HAP-1 (cell line): Measurements from ENCODE around the gene SLMAP.

ENCODE experiments used
- DNase-seq, 2 experiments: peaks; one replicate each; pipeline ENCODE4 v3.0.0-alpha.2; 2016 to 2020; ENCODE audit warnings: low spot score in 2 of 2
- H3K27me3 ChIP-seq: fragments of 250-450 bp; sonication (Bioruptor Pico); 2 replicates; pipeline ENCODE4 v1.5.1; 2020; ENCODE audit warnings: low read depth, mild to moderate bottlenecking, moderate library complexity
- H3K36me3 ChIP-seq: fragments of 250-450 bp; sonication (Bioruptor Pico); replicated peaks from 2 replicates; pipeline ENCODE4 v1.5.1; 2020; ENCODE audit warnings: mild to moderate bottlenecking
- H3K4me1 ChIP-seq: fragments of 250-450 bp; sonication (Bioruptor Pico); 2 replicates; pipeline ENCODE4 v1.5.1; 2020; ENCODE audit warnings: mild to moderate bottlenecking
- H3K4me3 ChIP-seq: fragments of 250-450 bp; sonication (Bioruptor Pico); 2 replicates; pipeline ENCODE4 v1.5.1; 2020; ENCODE audit warnings: mild to moderate bottlenecking, moderate library complexity
- H3K9me3 ChIP-seq: fragments of 250-450 bp; sonication (Bioruptor Pico); 2 replicates; pipeline ENCODE4 v1.5.1; 2020; ENCODE audit warnings: mild to moderate bottlenecking, moderate library complexity
- in situ Hi-C: fragments of 300-500 bp; cut with MboI; formaldehyde crosslinking; loops from 3 replicates; pipeline ENCODE4 v1.14.3; 2020; ENCODE audit warnings: low sequenced_read_pairs, inconsistent platforms, mixed read lengths

The SLMAP gene

GRCh38 chr3:57943525-57944495 is 187.7 kb downstream of the SLMAP start:
- no peaks in the 10 kb centered on the region for H3K27me3 ChIP-seq
- H3K36me3 ChIP-seq = no peaks in the 10 kb centered on the region
- H3K9me3 ChIP-seq = no peaks in the 10 kb centered on the region
- H3K4me3 ChIP-seq = no peak overlapping the region
- in situ Hi-C loops = no loop called here
- DNase-seq = no peak
- H3K4me1 ChIP-seq = no peaks in the 10 kb centered on the region

GRCh38 chr3:57946970-57947381 is 190.9 kb downstream of the SLMAP start:
- DNase-seq = no peak
- Histone ChIP-seq H3K27me3 (no peaks in the 10 kb centered on the region), H3K9me3 (no peaks in the 10 kb centered on the region), H3K4me1 (no peaks in the 10 kb centered on the region), H3K36me3 (no peaks in the 10 kb centered on the region), H3K4me3 (no peak overlapping the region)
- in situ Hi-C loops = no loop called here

GRCh38 chr3:57948080-57948671 is 192.1 kb downstream of the SLMAP start:
- no peak overlapping the region for H3K4me3 ChIP-seq
- in situ Hi-C loops = no loop called here
- H3K27me3 ChIP-seq = no peaks in the 10 kb centered on the region
- no peaks in the 10 kb centered on the region for H3K9me3 ChIP-seq
- no peaks in the 10 kb centered on the region for H3K4me1 ChIP-seq
- DNase-seq = no peak
- H3K36me3 ChIP-seq = no peaks in the 10 kb centered on the region

DNA sequence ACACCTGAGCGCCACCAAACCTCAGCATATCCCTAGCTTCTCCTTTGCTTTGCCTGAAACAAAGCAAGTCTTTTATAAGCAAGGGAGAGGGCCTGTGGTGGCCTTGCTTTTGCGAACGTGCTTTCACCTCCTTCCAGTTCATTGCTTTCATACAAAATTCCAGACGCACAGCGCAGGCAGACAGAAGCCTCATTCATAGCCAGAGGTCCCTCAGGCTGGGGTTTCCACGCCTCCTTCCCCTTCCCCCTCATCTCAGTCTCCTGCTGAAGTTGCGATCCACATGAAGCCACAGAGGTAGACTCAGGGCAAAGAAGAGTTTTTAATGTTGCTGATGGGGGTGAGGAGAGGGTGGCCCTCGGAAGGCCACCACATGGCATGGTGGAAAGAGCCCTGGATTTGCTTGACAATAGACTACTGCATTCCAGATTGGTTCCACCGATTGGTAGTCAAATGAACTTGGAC is 192.7 kb downstream of the SLMAP start:
- Histone ChIP-seq H3K36me3 (no peaks in the 10 kb centered on the region), H3K9me3 (no peaks in the 10 kb centered on the region), H3K4me1 (no peaks in the 10 kb centered on the region), H3K27me3 (no peaks in the 10 kb centered on the region), H3K4me3 (no peak overlapping the region)
- in situ Hi-C loops = no loop called here
- no peak for DNase-seq

GRCh38 chr3:57949344-57949743 is 193.2 kb downstream of the SLMAP start:
- DNase-seq = no peak
- Histone ChIP-seq H3K4me3 (no peak overlapping the region), H3K27me3 (no peaks in the 10 kb centered on the region), H3K9me3 (no peaks in the 10 kb centered on the region), H3K4me1 (no peaks in the 10 kb centered on the region), H3K36me3 (no peaks in the 10 kb centered on the region)
- in situ Hi-C loops = no loop called here

GRCh38 chr3:57949785-57950615 is 193.9 kb downstream of the SLMAP start:
- Histone ChIP-seq H3K27me3 (no peaks in the 10 kb centered on the region), H3K9me3 (no peaks in the 10 kb centered on the region), H3K4me1 (no peaks in the 10 kb centered on the region), H3K4me3 (no peak overlapping the region), H3K36me3 (no peaks in the 10 kb centered on the region)
- in situ Hi-C loops = no loop called here
- no peak for DNase-seq

DNA sequence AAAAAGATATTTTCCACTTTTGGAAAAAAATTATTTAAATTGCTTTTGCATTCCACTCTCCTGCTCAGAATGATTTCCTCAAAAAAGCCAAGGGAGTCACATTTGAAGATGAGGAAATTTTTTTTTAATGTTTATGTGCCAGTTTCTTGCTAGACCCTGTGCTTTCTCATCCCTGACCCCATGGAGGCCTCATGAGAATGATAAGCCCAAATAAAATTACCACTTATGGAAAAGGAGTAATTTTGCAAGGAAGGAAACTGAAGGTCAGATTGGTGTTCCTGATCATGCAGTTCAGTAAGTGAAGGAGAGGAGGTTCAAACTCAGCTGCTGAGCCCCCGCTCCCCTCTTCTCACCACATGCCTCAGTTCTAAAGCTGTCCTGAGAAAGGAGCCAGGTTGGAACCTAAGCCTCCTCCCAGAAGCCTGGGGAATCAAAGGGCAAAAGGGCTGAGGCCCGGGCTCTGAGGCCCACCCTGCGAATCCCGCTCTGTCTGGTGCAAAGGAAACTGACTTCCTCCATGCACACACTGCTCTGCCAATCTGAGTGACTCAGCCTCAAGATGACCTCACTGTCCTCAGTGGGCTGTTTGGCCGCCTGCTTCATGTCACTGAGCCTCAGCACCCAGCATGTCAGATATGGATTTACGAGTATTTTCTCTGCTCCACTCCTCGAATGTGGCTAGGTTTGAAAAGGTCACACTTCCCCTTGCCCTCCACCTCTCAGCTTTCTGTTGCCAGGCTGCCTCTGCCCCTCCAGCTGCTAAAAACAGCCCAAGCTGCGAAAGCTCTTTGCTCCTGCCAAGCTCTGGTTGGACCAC is 195.2 kb downstream of the SLMAP start:
- no peak for DNase-seq

GRCh38 chr3:57952208-57952631 is 196.1 kb downstream of the SLMAP start:
- H3K4me3 ChIP-seq = no peak overlapping the region
- H3K4me1 ChIP-seq = no peaks in the 10 kb centered on the region
- no peaks in the 10 kb centered on the region for H3K27me3 ChIP-seq
- peak in 1 of 2 experiments; percentile 40 for DNase-seq
- in situ Hi-C loops = no loop called here
- H3K36me3 ChIP-seq = no peaks in the 10 kb centered on the region
- no peaks in the 10 kb centered on the region for H3K9me3 ChIP-seq

More for the DNA sequence above, 195.2 kb downstream of the SLMAP start:
- in situ Hi-C loops = no loop called here
- H3K4me3 ChIP-seq = no peak overlapping the region
- no peaks in the 10 kb centered on the region for H3K4me1 ChIP-seq
- H3K36me3 ChIP-seq = no peaks in the 10 kb centered on the region
- no peaks in the 10 kb centered on the region for H3K27me3 ChIP-seq
- H3K9me3 ChIP-seq = no peaks in the 10 kb centered on the region

- no peak for DNase-seq
- no peaks in the 10 kb centered on the region for H3K4me1 ChIP-seq
- in situ Hi-C loops = no loop called here
- H3K4me3 ChIP-seq = no peak overlapping the region
- no peaks in the 10 kb centered on the region for H3K36me3 ChIP-seq
- H3K9me3 ChIP-seq = no peaks in the 10 kb centered on the region
- H3K27me3 ChIP-seq = no peaks in the 10 kb centered on the region
Measured at GRCh38 chr3:57952651-57953050, 196.5 kb downstream of the SLMAP start.

- Histone ChIP-seq H3K9me3 (no peaks in the 10 kb centered on the region), H3K27me3 (no peaks in the 10 kb centered on the region), H3K4me1 (no peaks in the 10 kb centered on the region), H3K36me3 (no peaks in the 10 kb centered on the region), H3K4me3 (no peak overlapping the region)
- no peak for DNase-seq
- in situ Hi-C loops = no loop called here
Measured at GRCh38 chr3:57953576-57953975, 197.5 kb downstream of the SLMAP start.

GRCh38 chr3:57956119-57956832 is 200.2 kb downstream of the SLMAP start:
- in situ Hi-C loops = no loop called here
- no peaks in the 10 kb centered on the region for H3K4me1 ChIP-seq
- H3K36me3 ChIP-seq = no peaks in the 10 kb centered on the region
- no peaks in the 10 kb centered on the region for H3K9me3 ChIP-seq
- H3K4me3 ChIP-seq = no peak overlapping the region
- H3K27me3 ChIP-seq = no peaks in the 10 kb centered on the region
- DNase-seq = no peak

- H3K36me3 ChIP-seq = no peaks in the 10 kb centered on the region
- H3K4me1 ChIP-seq = no peaks in the 10 kb centered on the region
- no peaks in the 10 kb centered on the region for H3K27me3 ChIP-seq
- in situ Hi-C loops = no loop called here
- H3K4me3 ChIP-seq = no peak overlapping the region
- no peak for DNase-seq
- H3K9me3 ChIP-seq = no peaks in the 10 kb centered on the region
Measured at GRCh38 chr3:57956833-57957174, 200.7 kb downstream of the SLMAP start.

DNA sequence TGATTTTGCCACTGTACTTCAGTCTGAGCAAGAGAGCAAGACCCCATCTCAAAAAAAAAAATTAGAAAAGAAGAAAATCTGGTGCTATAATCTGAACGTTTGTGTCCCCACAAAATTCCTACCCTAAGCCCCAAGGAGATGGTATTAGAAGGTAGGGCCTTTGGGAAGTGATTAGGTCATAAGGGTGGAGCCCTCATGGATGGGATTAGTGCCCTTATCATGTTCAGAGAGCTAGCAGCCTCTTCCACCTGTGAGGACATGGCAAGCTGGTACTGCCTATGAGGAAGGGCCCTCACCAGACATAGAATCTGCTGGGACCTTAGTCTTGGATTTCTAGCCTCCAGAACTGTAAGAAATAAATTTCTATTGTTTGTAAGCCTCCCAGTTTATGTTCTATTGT is 201.7 kb downstream of the SLMAP start:
- Histone ChIP-seq H3K27me3 (no peaks in the 10 kb centered on the region), H3K9me3 (no peaks in the 10 kb centered on the region), H3K4me3 (no peak overlapping the region), H3K4me1 (no peaks in the 10 kb centered on the region), H3K36me3 (no peaks in the 10 kb centered on the region)
- no peak for DNase-seq
- in situ Hi-C loops = no loop called here
